Fibroblast of the aortic adventitia (primary cell): ENCODE results near the gene PRR18. TPM values are rescaled to one million over a fixed set of nuclear protein-coding genes. Genes with fewer than 3 reads are reported as not detected.

ENCODE experiments used
- DNase-seq: peaks from one replicate; pipeline ENCODE4 v3.0.0-alpha.2; 2010; ENCODE audit warnings: low read depth
- H3K4me3 ChIP-seq: 2 replicates; pipeline ENCODE4 v1.5.1; 2011; ENCODE audit warnings: low read depth, mild to moderate bottlenecking, control low read depth, low read length, moderate library complexity
- total RNA-seq: library from RNA; depleted of rRNA; stranded (reverse); fragments of >200 nt; gene quantifications from 2 replicates; pipeline ENCODE4 v1.2.3, GENCODE V29; 2012; ENCODE audit warnings: low replicate concordance
- TF ChIP-seq, protein P1 (sequence below): IDR thresholded peaks from 2 replicates; pipeline ENCODE4 v1.5.1; 2011; ENCODE audit warnings: mild to moderate bottlenecking, low read length, control low read depth, inconsistent platforms; ENCODE audit not compliant: insufficient read depth

PRR18 gene
- total RNA-seq, 1 donor = not detected

DNA sequence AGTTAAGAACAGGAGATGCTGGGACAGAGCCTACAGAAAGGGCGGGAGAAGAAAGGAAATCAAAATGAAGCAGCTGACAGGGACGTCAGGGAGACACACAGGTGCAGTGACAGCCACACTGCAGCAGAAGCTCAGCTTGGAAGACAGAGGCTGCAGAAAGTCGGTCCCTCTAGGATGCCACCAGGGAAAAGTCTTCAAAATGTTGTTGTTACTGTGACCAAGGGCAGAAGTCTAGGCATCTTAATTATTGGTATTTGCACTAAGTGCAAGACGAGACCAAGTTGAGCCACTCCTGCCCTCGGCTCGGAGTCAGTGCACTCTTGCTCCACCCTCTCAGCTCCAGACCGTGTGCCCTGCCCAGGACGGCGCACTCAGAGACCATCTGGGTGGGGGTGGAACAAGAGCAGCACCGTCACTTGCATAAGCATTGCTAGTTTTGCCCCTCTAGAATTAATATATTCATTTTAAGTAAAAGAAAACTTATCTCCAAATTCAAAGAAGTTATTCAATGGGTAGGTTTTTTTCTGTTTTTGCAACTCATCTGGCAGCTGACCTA lies 2.6 kb downstream of the PRR18 start:
- H3K4me3 ChIP-seq = no peak overlapping the region
- DNase-seq = no peak
- TF ChIP-seq, protein P1, sequence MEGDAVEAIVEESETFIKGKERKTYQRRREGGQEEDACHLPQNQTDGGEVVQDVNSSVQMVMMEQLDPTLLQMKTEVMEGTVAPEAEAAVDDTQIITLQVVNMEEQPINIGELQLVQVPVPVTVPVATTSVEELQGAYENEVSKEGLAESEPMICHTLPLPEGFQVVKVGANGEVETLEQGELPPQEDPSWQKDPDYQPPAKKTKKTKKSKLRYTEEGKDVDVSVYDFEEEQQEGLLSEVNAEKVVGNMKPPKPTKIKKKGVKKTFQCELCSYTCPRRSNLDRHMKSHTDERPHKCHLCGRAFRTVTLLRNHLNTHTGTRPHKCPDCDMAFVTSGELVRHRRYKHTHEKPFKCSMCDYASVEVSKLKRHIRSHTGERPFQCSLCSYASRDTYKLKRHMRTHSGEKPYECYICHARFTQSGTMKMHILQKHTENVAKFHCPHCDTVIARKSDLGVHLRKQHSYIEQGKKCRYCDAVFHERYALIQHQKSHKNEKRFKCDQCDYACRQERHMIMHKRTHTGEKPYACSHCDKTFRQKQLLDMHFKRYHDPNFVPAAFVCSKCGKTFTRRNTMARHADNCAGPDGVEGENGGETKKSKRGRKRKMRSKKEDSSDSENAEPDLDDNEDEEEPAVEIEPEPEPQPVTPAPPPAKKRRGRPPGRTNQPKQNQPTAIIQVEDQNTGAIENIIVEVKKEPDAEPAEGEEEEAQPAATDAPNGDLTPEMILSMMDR = no peak

DNA sequence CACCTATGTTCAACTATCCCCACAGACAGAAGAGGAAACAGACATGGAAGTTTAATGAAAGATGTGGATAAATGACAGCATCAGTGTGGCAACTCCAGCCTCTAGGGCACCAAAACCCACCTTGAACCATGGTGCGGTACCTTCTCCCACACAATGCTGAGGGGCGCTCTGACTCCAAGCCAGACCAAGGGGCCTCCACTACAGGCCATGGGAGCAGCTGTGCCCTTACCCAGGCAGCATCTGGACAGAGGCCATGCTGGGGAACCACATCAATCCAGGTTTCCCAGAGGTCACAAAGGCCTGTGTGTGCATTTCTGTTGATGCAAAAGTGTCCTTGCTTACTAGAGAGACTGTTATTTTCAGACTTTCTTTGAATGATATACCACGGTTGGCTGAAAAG lies 4.1 kb downstream of the PRR18 start:
- TF ChIP-seq, protein P1 = no peak
- no peak for DNase-seq
- H3K4me3 ChIP-seq = no peak overlapping the region

DNA sequence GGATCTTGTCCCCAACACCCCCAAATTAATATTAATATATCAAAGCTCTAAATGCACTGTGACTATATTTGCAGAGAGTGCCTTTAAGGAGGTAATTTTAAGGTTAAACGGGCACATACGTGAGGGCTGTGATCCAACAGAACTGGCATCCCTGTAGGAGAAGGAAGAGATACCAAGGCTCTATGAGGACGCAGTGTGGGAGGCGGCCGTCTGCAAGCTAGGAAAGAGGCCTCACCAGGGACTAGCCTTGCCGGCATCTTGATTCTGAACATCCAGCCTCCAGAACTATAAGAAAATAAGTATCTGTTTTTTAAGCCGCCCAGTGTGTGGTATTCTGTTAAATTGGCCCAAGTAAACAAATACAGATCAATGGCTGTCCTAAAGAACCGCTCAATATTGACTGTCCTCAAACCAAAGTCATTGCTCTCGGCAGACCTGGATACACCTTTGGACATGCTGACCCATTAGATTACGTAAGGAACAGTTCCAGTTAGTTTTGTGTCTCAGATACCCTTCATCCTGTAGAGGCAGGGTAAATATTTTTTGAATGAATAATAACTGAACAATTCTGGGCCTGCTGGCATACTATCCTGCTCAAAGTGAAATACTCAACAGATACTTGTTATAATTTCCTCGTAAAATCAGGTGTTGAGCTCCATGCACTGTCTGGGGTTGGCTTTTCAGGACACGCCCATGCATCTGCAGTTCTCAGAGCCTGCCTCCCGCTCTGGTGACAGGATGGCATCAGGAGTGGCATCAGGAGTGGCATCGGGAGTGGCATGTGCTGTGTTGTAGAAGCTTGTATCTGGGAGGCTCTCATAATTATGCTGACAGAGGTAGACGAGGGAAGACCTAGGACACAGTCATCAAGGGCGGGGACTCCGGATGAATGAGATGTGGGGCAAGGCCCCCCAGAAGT lies 6.3 kb downstream of the PRR18 start:
- DNase-seq = no peak
- TF ChIP-seq, protein P1 = no peak
- H3K4me3 ChIP-seq = no peak overlapping the region

DNA sequence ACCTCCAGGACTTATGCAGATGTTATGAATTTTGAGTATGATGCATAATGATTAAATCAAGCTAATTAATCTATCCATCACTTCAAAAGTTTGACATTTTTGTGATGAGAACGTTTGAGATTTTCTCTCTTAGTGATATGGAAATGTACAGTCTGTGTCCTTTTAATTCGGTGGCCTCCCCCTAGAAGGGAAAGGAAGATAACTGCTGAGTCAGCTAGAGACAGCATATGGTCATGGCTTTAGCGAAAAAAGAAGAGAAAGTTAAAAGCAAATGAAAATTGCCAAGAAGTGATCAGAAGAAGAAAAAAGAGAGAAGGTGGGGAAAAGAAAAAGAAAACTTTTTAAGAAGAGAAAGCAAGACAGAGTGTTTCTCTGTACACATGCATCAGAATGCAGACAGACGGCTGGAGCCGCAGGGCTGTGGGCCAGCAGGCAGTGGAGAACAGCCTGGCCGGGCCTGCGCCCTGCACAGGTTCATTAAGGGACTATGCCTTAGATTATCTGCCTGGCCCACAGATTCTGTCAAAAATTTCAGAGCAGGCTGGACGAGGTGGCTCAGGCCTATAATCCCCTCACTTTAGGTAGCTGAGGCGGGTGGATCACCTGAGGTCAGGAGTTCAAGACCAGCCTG lies 7.7 kb downstream of the PRR18 start:
- no peak overlapping the region for H3K4me3 ChIP-seq
- TF ChIP-seq, protein P1 = no peak
- DNase-seq = no peak

DNA sequence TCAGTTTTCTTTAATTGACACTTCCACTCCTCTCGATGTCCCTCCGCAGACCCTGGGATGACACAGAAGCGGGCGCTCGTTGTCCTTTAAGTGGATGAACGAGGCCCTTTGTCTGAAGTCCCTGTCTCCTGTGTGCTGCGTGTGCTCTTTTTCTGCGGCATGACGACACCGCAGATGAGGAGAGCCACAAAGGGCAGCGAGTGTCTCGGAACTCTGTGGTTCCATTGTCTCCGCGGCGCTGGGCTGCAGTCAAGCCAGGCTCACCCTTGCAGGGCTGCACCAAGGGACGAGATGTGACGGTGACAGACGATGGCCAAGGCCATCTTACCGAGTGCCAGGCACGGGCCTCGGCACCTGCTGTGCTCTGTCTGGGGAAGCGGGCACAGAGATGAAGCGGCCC lies 10.6 kb downstream of the PRR18 start:
- DNase-seq = no peak
- H3K4me3 ChIP-seq = no peak overlapping the region
- TF ChIP-seq, protein P1 = no peak

DNA sequence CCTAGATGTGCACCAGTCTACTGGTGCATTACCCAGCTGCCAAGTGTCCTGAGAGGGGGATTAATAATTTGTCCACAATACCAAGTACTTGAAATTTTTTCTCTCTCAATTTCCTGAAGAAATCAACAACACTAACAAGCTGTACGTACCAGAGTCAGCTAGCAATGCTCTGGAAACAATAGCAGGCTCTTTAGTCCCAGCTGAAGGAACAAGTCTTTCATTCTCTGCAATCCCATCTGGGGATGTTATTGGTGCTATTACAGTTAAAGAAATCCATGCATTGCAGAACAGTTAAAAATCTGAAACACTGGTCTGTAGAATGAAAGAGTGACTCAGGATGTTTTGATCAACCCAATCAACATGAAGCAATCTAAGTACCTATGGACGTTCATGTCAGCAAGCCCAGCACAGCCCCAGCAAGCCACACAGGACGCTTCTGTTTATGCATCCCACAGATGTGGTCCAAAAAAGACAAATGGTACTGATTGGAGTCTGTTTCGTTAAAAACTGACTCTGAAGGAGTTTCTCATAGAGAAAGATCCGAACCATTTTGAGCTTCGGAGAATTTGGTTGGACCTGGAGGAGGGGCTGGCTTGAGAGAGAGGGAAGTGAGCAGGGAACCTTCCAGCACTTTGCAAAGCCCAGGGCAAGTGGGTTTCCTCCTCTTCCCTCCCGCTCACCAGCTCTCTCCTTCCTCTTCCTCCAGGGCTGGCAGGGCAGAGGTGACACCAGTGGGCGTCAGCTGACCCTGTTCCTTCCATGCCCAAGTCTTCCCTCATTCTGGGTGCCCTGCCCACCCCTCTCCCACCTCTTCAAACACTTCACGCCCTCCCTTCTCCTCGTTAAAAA lies 11.9 kb downstream of the PRR18 start:
- no peak overlapping the region for H3K4me3 ChIP-seq
- DNase-seq = no peak
- TF ChIP-seq, protein P1 = no peak
